SJSA1 (cell line): ENCODE results near the gene MTNR1B. TPM values are rescaled to one million over a fixed set of nuclear protein-coding genes. Genes with fewer than 3 reads are reported as not detected.

ENCODE experiments used
- total RNA-seq: library from RNA; depleted of rRNA; stranded (reverse); fragments of >200 nt; shearing (Covaris generic); gene quantifications from 2 replicates; pipeline ENCODE4 v1.2.3, GENCODE V29; 2014; rRNA removed

The MTNR1B gene
- total RNA-seq, 1 experiment from 2014 or later, result not detected

Other genes starting within 250 kb of the MTNR1B start
- 4.0 and 6.0 TPM in 2 replicates for gene SLC36A4, start 228.3 kb downstream of the MTNR1B start, total RNA-seq